Lower leg skin (tissue), 4 donors: ENCODE measurements around the gene EXOC6. TPM values are rescaled to one million over a fixed set of nuclear protein-coding genes. Genes with fewer than 3 reads are reported as not detected.
"Not testable (repeated sequence)": the region's sequence is repeated elsewhere in the genome, so short reads cannot be mapped to it uniquely, and the experiment has no call there.

Experiments used
- DNase-seq, 2 donors: peaks; one replicate each; pipeline ENCODE4 v3.0.0-alpha.2; 2019; ENCODE audit warnings: low spot score in 2 of 2
- H3K4me3 ChIP-seq: fragments of 200-600 bp; sonication (generic); 2 replicates; pipeline ENCODE4 v1.5.1; 2017; ENCODE audit warnings: mild to moderate bottlenecking, low read depth; ENCODE audit not compliant: poor library complexity, severe bottlenecking
- POLR2A ChIP-seq, 2 donors: fragments of 450-650 bp; IDR thresholded peaks; one replicate each; pipeline ENCODE4 v1.6.1; 2016 to 2017; ENCODE audit warnings: antibody characterized with exemption in 2 of 2, mild to moderate bottlenecking in 1 of 2, moderate library complexity in 1 of 2
- WGBS, 2 donors: methylation state at CpG; one replicate each; pipeline ENCODE4 v1.1.5; 2018; 5-methylcytosine and 5-hydroxymethylcytosine counted together
- intact Hi-C: fragments of 100-400 bp; cut with DNase I; formaldehyde crosslinking; loops from one replicate; pipeline ENCODE4 v1.15.0; 2023; ENCODE audit warnings: low total_unique reads
- total RNA-seq, 4 donors: library from RNA; depleted of rRNA; stranded (reverse); fragments of >200 nt; gene quantifications; one replicate each; pipeline ENCODE4 v1.1.0, GENCODE V29; 2016
- TF ChIP-seq, protein P1 (sequence below), 3 donors: fragments of 450-650 bp; IDR thresholded peaks; one replicate each; pipeline ENCODE4 v1.5.1; 2016; ENCODE audit warnings: antibody characterized with exemption in 3 of 3, mild to moderate bottlenecking in 3 of 3, moderate library complexity in 2 of 3

The EXOC6 gene
- total RNA-seq, 4 donors from 2014 or later, result 5.2 to 8.4 (median 6.0) TPM

DNA sequence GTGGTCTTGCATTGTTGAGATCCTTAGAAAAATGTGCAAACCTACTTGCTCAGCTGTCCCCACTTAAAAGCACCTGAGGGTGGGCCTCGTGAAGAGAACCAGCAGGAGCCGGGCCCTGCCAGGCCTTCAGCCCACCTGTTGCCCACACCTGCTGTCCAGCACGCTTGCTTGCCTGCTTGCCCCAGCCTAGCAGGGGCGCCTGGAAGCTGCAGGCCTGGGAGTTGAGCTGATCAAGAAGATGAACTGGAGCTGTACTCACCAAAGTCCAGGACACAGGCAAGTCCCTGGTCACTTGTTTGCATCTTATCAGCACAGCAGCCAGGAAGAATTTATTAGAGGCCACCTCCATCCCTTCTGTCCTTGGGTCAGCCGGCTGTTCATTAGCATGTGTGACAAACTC is 248.6 kb downstream of the EXOC6 start:
- no peak overlapping the region for H3K4me3 ChIP-seq
- intact Hi-C loops, result no loop called here
- DNase-seq, result no peak
- no peak for TF ChIP-seq POLR2A (IDR thresholded peaks at IDR 0.05)
- TF ChIP-seq, protein P1, sequence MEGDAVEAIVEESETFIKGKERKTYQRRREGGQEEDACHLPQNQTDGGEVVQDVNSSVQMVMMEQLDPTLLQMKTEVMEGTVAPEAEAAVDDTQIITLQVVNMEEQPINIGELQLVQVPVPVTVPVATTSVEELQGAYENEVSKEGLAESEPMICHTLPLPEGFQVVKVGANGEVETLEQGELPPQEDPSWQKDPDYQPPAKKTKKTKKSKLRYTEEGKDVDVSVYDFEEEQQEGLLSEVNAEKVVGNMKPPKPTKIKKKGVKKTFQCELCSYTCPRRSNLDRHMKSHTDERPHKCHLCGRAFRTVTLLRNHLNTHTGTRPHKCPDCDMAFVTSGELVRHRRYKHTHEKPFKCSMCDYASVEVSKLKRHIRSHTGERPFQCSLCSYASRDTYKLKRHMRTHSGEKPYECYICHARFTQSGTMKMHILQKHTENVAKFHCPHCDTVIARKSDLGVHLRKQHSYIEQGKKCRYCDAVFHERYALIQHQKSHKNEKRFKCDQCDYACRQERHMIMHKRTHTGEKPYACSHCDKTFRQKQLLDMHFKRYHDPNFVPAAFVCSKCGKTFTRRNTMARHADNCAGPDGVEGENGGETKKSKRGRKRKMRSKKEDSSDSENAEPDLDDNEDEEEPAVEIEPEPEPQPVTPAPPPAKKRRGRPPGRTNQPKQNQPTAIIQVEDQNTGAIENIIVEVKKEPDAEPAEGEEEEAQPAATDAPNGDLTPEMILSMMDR (IDR thresholded peaks at IDR 0.05), result no peak
- 60 to 81% methylated on average over 3 to 5 of the region's 5 CpGs for WGBS, 2 donors

GRCh38 chr10:93097386-93097785 is 249.1 kb downstream of the EXOC6 start:
- 76 to 91% methylated on average over 7 to 9 of the region's 9 CpGs for WGBS, 2 donors
- no peak overlapping the region for H3K4me3 ChIP-seq
- DNase-seq, result no peak
- intact Hi-C loops, result no loop called here
- TF ChIP-seq, protein P1 (IDR thresholded peaks at IDR 0.05), result no peak
- TF ChIP-seq POLR2A (IDR thresholded peaks at IDR 0.05), result no peak

DNA sequence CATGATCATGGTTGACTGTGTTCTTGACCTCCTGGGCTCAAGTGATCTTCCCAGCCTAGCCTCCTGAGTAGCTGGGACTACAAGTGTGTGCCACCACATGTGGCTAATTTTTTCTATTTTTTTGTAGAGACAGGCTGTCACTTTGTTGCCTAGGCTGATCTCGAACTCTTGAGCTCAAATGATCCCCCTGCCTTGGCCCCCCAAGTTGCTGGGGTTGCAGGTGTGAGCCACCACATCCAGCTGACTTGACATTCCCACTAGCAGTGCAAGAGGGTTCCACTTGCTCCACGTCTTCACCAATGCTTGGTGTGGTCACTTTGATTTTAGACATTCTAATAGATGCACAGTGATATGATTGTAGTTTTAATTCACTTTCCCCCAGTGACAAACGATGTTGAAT is 250.5 kb downstream of the EXOC6 start:
- no peak overlapping the region for H3K4me3 ChIP-seq
- 84 to 90% methylated on average over 3 of the region's 3 CpGs for WGBS, 2 donors
- no peak for TF ChIP-seq POLR2A (IDR thresholded peaks at IDR 0.05)
- TF ChIP-seq, protein P1 (IDR thresholded peaks at IDR 0.05), result no peak
- no peak for DNase-seq
- intact Hi-C loops, result no loop called here

GRCh38 chr10:93099670-93100069 is 251.3 kb downstream of the EXOC6 start:
- intact Hi-C loops, result no loop called here
- WGBS, 2 donors, result 79 to 80% methylated on average over 7 of the region's 7 CpGs
- H3K4me3 ChIP-seq, result no peak overlapping the region
- TF ChIP-seq, protein P1 (IDR thresholded peaks at IDR 0.05), result no peak
- TF ChIP-seq POLR2A (IDR thresholded peaks at IDR 0.05), result no peak
- no peak for DNase-seq

DNA sequence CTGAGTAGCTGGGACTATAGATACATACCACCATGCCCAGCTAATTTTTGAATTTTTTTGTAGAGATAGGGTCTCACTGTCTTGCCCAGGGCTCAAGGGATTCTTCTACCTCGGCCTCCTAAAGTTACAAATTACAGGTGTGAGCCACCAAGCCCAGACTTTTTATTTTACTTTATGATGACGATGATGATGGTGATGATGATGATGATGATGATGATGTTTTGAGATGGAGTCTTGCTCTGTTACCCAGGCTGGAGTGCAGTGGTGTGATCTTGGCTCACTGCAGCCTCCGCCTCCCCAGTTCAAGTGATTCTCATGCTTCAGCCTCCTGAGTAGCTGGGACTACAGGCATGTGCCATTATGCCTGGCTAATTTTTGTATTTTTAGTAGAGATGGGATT is 252.8 kb downstream of the EXOC6 start:
- intact Hi-C loops, H3K4me3 ChIP-seq: not testable (repeated sequence)
- WGBS, 2 donors, result 91 to 97% methylated on average over 3 of the region's 3 CpGs

GRCh38 chr10:93103953-93104352 is 255.6 kb downstream of the EXOC6 start:
- DNase-seq, result no peak
- intact Hi-C loops, result no loop called here
- TF ChIP-seq POLR2A (IDR thresholded peaks at IDR 0.05), result no peak
- TF ChIP-seq, protein P1 (IDR thresholded peaks at IDR 0.05), result no peak
- 78 to 80% methylated on average over 1 of the region's 1 CpG for WGBS, 2 donors
- H3K4me3 ChIP-seq, result no peak overlapping the region

More for the DNA sequence above, 252.8 kb downstream of the EXOC6 start:
- not testable (repeated sequence) for DNase-seq
